K562 (cell line): Measurements from ENCODE around the gene SLC24A4. TPM values are rescaled to one million over a fixed set of nuclear protein-coding genes. Genes with fewer than 3 reads are reported as not detected.
A peak's percentile ranks its signal among the peaks of the same experiment; 100 is the strongest.

Experiments
- CCNT2 ChIP-seq: IDR thresholded peaks from 2 replicates; pipeline ENCODE4 v1.6.1; 2011; ENCODE audit warnings: borderline replicate concordance, low read depth, mild to moderate bottlenecking, moderate library complexity, mixed read lengths, low read length; ENCODE audit not compliant: insufficient read length; ENCODE audit errors: extremely low read depth
- HDAC8 ChIP-seq: fragments of 450-650 bp; IDR thresholded peaks from 2 replicates; pipeline ENCODE4 v1.6.1; 2016; ENCODE audit warnings: mild to moderate bottlenecking, missing genetic modification characterization, moderate library complexity, missing compliant biosample characterization
- HEY1 ChIP-seq: fragments of 250-450 bp; sonication (Bioruptor Pico); IDR thresholded peaks from 2 replicates; pipeline ENCODE4 v1.5.0; 2020; ENCODE audit warnings: mild to moderate bottlenecking, moderate library complexity, borderline replicate concordance
- MAFG ChIP-seq: fragments of 450-650 bp; conservative IDR thresholded peaks from 2 replicates; pipeline ENCODE4 v1.6.1; 2016; ENCODE audit warnings: missing genetic modification characterization, missing compliant biosample characterization
- MAFK ChIP-seq: IDR thresholded peaks from 2 replicates; pipeline ENCODE4 v1.6.1; 2011; ENCODE audit warnings: low read length, improper control_type of control experiment
- NFE2 ChIP-seq: IDR thresholded peaks from 2 replicates; pipeline ENCODE4 v1.6.1; 2014; ENCODE audit warnings: antibody characterized with exemption, low read depth
- RFX1 ChIP-seq: fragments of 450-650 bp; IDR thresholded peaks from 2 replicates; pipeline ENCODE4 v1.6.1; 2016; ENCODE audit warnings: mild to moderate bottlenecking, moderate library complexity
- TRIM28 ChIP-seq: fragments of 450-650 bp; IDR thresholded peaks from 2 replicates; pipeline ENCODE4 v1.6.1; 2017
- ZKSCAN1 ChIP-seq: fragments of 150-350 bp; IDR thresholded peaks from 2 replicates; pipeline ENCODE4 v1.6.1; 2016; ENCODE audit warnings: low read depth, low read length
- ZNF12 ChIP-seq: sonication (generic); formaldehyde crosslinking; IDR thresholded peaks from 2 replicates; pipeline ENCODE4 v1.4.0; 2020; ENCODE audit warnings: mild to moderate bottlenecking, missing genetic modification reagents
- ZNF146 ChIP-seq: IDR thresholded peaks from one replicate; pipeline ENCODE4 v1.6.1; 2018; ENCODE audit warnings: missing compliant biosample characterization; ENCODE audit not compliant: unreplicated experiment
- ZNF347 ChIP-seq: fragments of 450-650 bp; formaldehyde crosslinking; IDR thresholded peaks from 2 replicates; pipeline ENCODE4 v1.4.0; 2020; ENCODE audit warnings: low read depth, mild to moderate bottlenecking, moderate library complexity
- polyA plus RNA-seq, 8 experiments: library from polyadenylated mRNA; depleted of rRNA in 4 of 8; stranded (reverse) in 5 of 8; unstranded in 3 of 8; fragments of >200 nt; fragmentation: Nextera tagmentation in 2 of 8; fragmentation: Illumina TruSeq in 1 of 8; extraction: Ambion mirVana in 2 of 8; extraction: Trizol in 1 of 8; gene quantifications; 2 replicates each; pipeline versions ENCODE4 v1.2.1 to v1.2.3, GENCODE V29; 2011 to 2014; ENCODE audit warnings: inconsistent platforms in 1 of 8, missing spikeins in 1 of 8
- total RNA-seq, 7 experiments: library from RNA; depleted of rRNA in 6 of 7; stranded (reverse); fragments of >200 nt in 6 of 7; fragmentation: Illumina TruSeq in 2 of 7; extraction: Trizol in 2 of 7; gene quantifications; 2 replicates each; pipeline versions ENCODE4 v1.2.1 to v1.2.3, GENCODE V29; 2011 to 2021; ENCODE audit warnings: low replicate concordance in 1 of 7
- TF ChIP-seq, protein P1 (sequence below), 2 experiments: fragments of 150-350 bp in 1 of 2; IDR thresholded peaks; 2 replicates each; pipeline ENCODE4 v1.6.1; 2012 to 2016; ENCODE audit warnings: low read depth in 2 of 2, low read length in 2 of 2, mild to moderate bottlenecking in 1 of 2, moderate library complexity in 1 of 2
- TF ChIP-seq, protein P2 (sequence below), 2 experiments: fragments of 450-650 bp; IDR thresholded peaks; 2 replicates each; pipeline ENCODE4 v1.6.1; 2016; ENCODE audit warnings: mild to moderate bottlenecking in 2 of 2, borderline replicate concordance in 1 of 2, low read depth in 1 of 2, moderate library complexity in 1 of 2

SLC24A4 gene
- total and polyA plus RNA-seq, 9 of the 15 experiments (the other 6 are each of a cell fraction or from before 2014, with no cell fraction given) = not detected

DNA sequence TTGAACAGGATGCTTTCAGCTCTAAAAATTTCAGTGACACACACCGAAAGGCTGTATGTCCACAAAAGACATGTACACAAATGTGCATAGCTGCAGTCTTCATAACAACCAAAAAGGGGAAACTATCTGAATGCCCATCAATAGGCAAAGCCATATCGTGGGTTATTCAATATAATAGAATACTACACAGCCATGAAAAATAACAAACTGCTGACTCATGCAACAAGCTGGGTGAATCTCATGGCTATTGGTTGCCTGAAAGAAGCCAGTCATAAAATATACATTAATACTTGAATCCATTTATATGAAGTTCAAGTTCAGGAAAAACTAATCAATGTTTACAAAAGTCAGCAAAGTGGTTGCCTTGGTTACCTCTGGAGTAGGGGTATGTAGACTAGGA, 132.3 kb downstream of the SLC24A4 start (continued):
- TF ChIP-seq NFE2 = peak; percentile 77
- TF ChIP-seq MAFG (tag) = peak; percentile 74
- TF ChIP-seq, protein P1, sequence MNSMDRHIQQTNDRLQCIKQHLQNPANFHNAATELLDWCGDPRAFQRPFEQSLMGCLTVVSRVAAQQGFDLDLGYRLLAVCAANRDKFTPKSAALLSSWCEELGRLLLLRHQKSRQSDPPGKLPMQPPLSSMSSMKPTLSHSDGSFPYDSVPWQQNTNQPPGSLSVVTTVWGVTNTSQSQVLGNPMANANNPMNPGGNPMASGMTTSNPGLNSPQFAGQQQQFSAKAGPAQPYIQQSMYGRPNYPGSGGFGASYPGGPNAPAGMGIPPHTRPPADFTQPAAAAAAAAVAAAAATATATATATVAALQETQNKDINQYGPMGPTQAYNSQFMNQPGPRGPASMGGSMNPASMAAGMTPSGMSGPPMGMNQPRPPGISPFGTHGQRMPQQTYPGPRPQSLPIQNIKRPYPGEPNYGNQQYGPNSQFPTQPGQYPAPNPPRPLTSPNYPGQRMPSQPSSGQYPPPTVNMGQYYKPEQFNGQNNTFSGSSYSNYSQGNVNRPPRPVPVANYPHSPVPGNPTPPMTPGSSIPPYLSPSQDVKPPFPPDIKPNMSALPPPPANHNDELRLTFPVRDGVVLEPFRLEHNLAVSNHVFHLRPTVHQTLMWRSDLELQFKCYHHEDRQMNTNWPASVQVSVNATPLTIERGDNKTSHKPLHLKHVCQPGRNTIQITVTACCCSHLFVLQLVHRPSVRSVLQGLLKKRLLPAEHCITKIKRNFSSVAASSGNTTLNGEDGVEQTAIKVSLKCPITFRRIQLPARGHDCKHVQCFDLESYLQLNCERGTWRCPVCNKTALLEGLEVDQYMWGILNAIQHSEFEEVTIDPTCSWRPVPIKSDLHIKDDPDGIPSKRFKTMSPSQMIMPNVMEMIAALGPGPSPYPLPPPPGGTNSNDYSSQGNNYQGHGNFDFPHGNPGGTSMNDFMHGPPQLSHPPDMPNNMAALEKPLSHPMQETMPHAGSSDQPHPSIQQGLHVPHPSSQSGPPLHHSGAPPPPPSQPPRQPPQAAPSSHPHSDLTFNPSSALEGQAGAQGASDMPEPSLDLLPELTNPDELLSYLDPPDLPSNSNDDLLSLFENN (IDR thresholded peaks at IDR 0.05; ENCODE audit: low read depth in 2 of 2, low read length in 2 of 2) = no peak
- TF ChIP-seq ZNF347 = no peak
- TF ChIP-seq, protein P2, sequence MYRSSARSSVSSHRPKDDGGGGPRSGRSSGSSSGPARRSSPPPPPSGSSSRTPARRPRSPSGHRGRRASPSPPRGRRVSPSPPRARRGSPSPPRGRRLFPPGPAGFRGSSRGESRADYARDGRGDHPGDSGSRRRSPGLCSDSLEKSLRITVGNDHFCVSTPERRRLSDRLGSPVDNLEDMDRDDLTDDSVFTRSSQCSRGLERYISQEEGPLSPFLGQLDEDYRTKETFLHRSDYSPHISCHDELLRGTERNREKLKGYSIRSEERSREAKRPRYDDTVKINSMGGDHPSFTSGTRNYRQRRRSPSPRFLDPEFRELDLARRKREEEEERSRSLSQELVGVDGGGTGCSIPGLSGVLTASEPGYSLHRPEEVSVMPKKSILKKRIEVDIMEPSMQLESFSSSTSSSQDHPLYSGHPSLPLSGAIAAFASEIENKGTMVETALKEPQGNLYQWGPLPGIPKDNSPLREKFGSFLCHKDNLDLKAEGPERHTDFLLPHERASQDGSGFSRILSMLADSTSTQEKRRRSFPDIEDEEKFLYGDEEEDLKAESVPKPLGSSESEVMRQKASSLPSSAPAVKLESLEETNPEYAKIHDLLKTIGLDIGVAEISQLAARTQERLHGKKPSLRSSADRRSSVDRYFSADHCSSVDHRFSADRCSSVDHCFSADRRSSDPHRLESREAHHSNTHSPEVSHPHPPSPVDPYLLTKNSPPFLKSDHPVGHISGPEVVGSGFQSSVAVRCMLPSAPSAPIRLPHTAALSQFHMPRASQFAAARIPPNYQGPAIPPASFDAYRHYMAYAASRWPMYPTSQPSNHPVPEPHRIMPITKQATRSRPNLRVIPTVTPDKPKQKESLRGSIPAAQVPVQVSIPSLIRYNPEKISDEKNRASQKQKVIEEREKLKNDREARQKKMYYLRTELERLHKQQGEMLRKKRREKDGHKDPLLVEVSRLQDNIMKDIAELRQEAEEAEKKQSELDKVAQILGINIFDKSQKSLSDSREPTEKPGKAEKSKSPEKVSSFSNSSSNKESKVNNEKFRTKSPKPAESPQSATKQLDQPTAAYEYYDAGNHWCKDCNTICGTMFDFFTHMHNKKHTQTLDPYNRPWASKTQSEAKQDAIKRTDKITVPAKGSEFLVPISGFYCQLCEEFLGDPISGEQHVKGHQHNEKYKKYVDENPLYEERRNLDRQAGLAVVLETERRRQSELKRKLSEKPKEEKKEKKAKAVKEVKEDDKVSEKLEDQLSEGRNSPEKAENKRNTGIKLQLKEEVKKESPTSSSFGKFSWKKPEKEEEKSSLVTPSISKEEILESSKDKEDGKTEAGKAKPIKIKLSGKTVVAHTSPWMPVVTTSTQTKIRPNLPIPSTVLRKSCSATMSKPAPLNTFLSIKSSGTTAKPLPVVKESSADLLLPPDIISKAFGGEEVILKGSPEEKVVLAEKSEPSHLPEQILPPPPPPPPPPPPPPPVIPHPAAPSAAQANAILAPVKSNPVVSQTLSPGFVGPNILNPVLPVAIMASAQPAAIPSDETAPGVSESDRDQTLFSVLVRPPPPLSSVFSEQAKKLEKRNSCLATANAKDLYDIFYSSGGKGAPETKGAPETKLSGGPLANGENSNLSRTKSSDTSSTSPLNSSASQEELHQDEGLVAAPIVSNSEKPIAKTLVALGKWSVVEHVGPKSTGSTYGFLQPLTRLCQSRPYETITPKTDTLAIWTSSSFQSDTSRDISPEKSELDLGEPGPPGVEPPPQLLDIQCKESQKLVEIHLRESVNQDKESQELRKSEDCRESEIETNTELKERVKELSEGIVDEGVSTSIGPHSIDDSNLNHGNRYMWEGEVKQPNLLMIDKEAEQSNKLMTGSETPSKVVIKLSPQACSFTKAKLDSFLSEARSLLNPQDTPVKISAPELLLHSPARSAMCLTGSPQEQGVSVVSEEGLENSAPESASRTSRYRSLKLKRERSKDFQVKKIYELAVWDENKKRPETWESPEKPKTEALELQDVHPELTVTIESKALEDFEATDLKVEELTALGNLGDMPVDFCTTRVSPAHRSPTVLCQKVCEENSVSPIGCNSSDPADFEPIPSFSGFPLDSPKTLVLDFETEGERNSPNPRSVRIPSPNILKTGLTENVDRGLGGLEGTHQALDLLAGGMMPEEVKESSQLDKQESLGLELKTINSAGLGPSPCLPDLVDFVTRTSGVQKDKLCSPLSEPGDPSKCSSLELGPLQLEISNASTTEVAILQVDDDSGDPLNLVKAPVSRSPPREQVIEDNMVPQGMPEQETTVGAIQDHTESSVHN (IDR thresholded peaks at IDR 0.05; ENCODE audit: borderline replicate concordance in 1 of 2, low read depth in 1 of 2) = no peak
- no peak for TF ChIP-seq ZKSCAN1
- peak; percentile 31; the same call in 1 of the 2 replicates for TF ChIP-seq RFX1
- TF ChIP-seq CCNT2 = no peak
- TF ChIP-seq MAFK = peak; percentile 46; the same call in 1 of the 2 replicates
- TF ChIP-seq HEY1 = no peak
- peak; percentile 94 for TF ChIP-seq ZNF146
- no peak for TF ChIP-seq ZNF12 (CRISPR knock-in tag)
- TF ChIP-seq TRIM28 = no peak
- no peak for TF ChIP-seq HDAC8
